Neural cell (in vitro differentiated cells): ENCODE measurements around the gene COLEC11.

Experiments used
- CTCF ChIP-seq: fragments of 450-650 bp; IDR thresholded peaks from 2 replicates; pipeline ENCODE4 v1.5.1; 2014; ENCODE audit warnings: antibody characterized with exemption, mild to moderate bottlenecking, moderate library complexity; ENCODE audit not compliant: poor library complexity, severe bottlenecking
- EP300 ChIP-seq: fragments of 450-650 bp; conservative IDR thresholded peaks from 2 replicates; pipeline ENCODE4 v1.6.1; 2014; ENCODE audit warnings: antibody characterized with exemption, mild to moderate bottlenecking, moderate library complexity; ENCODE audit not compliant: poor library complexity, severe bottlenecking
- EZH2 ChIP-seq: fragments of 200-600, 300-800 bp; shearing (Covaris generic), sonication (generic); IDR thresholded peaks from 2 replicates; pipeline ENCODE4 v1.6.1; 2014; ENCODE audit warnings: antibody characterized with exemption, low read length, borderline replicate concordance, mild to moderate bottlenecking; ENCODE audit not compliant: insufficient read depth, poor library complexity, severe bottlenecking
- POLR2AphosphoS5 ChIP-seq: IDR thresholded peaks from 2 replicates; pipeline ENCODE4 v1.6.1; 2012
- RAD21 ChIP-seq: fragments of 450-650 bp; conservative IDR thresholded peaks from 2 replicates; pipeline ENCODE4 v1.6.1; 2014; ENCODE audit warnings: antibody characterized with exemption, mild to moderate bottlenecking, moderate library complexity
- REST ChIP-seq: IDR thresholded peaks from 2 replicates; pipeline ENCODE4 v1.6.1; 2012; ENCODE audit warnings: borderline replicate concordance
- SMC3 ChIP-seq: fragments of 450-650 bp; conservative IDR thresholded peaks from 2 replicates; pipeline ENCODE4 v1.6.1; 2014; ENCODE audit warnings: antibody characterized with exemption, mild to moderate bottlenecking, moderate library complexity; ENCODE audit not compliant: poor library complexity
- TAF1 ChIP-seq: IDR thresholded peaks from 2 replicates; pipeline ENCODE4 v1.6.1; 2012; ENCODE audit warnings: low read depth

DNA sequence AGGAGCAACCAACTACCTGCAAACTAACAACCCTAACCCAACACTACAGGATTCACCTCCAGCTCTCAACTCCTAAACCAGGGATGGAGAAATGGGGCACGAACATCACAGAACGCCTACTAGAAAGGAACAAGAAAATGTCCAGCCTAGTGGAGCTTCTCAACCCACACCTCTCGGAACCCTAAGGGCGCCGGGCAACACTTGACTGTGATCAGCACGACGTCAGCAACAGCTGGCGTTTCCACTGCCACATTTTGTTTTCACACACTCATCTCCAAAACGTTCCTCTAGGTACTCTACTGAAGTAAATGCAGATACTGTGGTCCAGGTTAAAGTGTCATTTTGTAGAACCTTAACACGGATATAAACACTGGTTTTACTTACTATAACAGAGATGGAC, 41.0 kb upstream of the COLEC11 start:
- TF ChIP-seq REST (no peak), CTCF (no peak), POLR2AphosphoS5 (no peak), SMC3 (no peak), RAD21 (no peak), TAF1 (no peak), EZH2 (no peak), EP300 (no peak)
